ENCODE results near the gene SHISA9.

DNA sequence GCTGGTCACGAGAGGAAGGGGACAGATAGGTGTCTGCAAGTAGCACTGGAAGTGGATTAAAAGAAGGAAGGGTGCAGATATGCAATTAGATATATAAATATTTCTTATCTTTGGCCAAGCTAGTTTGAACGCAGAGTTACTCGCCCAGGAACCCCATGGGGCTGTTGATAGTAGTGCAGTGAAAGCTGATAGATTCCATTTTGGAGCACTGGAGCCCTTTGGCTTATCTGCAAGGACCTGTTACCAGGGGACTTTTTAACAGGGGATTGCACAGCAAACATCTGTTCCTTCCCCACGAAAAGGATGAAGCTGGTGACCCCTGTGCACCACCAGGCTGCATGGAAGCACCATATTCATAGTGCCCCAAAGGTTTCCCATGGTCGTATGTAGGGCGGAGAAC is 218.7 kb downstream of the SHISA9 start:
- TF ChIP-seq, protein P1, sequence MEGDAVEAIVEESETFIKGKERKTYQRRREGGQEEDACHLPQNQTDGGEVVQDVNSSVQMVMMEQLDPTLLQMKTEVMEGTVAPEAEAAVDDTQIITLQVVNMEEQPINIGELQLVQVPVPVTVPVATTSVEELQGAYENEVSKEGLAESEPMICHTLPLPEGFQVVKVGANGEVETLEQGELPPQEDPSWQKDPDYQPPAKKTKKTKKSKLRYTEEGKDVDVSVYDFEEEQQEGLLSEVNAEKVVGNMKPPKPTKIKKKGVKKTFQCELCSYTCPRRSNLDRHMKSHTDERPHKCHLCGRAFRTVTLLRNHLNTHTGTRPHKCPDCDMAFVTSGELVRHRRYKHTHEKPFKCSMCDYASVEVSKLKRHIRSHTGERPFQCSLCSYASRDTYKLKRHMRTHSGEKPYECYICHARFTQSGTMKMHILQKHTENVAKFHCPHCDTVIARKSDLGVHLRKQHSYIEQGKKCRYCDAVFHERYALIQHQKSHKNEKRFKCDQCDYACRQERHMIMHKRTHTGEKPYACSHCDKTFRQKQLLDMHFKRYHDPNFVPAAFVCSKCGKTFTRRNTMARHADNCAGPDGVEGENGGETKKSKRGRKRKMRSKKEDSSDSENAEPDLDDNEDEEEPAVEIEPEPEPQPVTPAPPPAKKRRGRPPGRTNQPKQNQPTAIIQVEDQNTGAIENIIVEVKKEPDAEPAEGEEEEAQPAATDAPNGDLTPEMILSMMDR (IDR thresholded peaks at IDR 0.05 in 4 of 5, conservative IDR thresholded peaks at IDR 0.05 in 1 of 5), result no peak
- no peak for TF ChIP-seq POLR2A (IDR thresholded peaks at IDR 0.05)
